ENCODE data around the gene PRKCB.
"Not testable (repeated sequence)": the region's sequence is repeated elsewhere in the genome, so short reads cannot be mapped to it uniquely, and the experiment has no call there.

PRKCB gene

DNA sequence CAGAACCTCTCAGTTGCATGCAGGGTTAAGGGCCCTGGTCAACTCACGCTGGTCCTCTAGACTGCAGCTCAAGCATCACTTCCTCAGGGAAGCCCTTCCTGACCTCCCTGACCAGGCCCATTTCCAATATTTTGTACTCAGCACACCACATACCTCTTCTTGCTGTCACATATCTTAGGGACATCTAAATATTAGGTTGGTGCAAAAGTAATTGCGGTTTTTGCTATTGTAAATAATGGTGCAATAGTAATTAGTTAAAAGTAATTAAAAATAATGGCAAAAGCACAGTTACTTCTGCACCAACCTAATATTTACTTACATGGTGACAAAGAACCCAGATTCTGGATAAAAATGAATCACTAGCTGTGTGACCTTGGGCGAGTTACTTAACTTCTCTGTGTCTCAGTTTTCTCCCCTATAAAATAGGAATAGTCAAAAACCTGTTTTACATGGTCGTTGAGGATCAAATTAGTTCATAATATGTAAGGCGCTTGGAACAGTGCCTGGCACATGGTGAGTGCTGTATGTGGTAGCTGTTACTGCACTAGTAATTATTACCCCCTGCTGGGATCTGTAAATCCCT is 177.4 kb downstream of the PRKCB start:
- no peak for DNase-seq

DNA sequence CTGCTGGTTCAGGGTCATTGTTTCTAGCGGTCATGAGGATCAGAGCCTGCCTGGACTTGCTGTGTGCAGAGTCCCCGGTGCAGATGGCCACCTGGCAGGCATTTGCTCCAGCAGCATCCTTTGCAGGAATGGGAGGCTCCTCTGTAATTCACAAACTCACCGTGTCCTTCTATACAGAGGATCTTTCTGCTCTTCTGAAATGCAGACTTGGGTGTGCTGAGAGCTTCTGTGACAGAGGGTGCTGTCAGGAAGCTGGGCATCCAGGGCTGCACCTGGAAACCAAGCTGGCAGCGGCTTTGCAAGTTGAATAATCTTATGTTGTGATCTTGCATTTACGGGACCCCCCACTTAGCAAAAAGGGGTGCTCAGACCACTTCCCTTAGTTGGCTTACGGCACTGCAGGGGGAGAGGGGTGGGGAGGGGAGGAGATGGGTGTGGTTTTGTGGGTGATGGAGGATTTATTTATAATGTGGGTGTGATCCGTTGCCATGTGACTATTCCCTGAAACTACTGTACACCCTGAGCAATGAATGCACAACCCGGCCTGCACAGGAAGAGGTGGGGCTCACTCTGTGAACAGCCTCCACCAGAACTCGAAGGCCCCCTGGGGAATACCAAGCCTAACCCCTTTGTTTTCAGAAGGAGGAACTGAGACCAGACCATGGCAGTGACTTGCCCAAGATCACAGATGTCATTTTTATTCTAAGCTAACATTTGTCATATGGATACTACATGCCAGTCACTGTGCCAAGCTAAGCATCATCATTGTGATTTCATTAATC is 178.3 kb downstream of the PRKCB start:
- DNase-seq = no peak

DNA sequence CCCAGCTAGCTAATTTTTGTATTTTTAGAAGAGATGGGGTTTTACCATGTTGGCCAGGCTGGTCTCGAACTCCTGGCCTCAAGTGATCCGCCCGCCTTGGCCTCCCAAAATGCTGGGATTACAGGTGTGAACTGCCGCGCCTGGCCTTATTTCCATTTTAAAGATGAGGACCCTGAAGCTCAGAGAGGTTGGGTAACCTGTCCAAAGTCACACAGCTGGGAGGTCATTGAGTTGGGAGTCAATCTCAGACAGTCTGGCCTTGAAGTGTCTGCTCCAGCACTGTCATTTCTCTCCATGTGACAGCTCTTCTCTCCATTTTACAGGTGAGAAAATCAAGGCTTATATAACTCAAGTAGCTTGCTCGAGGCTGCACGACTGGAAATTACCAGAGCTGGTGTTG is 179.2 kb downstream of the PRKCB start:
- DNase-seq = not testable (repeated sequence)

DNA sequence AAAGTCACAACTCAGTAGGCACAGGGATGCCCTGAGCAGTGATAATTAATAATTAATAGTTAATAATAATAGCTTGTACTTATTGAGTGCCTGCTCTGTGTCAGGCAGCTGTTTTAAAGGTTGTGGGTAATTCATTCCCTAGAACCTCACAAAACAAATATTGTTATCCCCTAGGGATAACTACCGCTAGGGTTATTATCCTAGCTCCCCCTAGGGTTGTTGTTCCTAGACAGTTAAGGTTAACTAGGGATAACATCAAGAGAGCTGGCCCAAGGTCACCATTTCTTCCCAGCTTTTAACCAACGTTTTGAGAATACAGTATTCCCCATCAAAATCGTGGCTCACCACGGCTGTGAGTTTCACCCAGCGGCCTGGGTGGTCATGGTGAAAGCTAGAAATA is 180.1 kb downstream of the PRKCB start:
- DNase-seq = no peak

DNA sequence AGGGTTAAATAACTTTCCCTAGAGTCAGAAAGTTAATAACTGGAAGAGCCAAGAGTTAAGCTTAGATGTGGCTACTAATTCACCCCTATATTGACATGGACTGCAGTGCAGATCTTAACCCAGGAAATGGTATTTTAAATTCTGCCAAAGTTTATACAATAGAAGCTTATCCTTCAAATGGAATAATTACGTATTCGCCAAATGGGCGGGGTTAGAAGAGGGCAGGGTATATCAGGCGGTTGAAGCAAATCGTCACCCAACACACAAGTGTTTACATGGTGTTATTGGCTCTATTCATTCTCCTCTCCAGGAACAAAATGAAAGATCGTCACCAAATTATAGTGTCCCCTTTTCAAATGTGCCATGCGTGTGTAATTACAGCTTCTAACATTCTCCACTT is 182.7 kb downstream of the PRKCB start:
- peak; percentile 49 for DNase-seq

DNA sequence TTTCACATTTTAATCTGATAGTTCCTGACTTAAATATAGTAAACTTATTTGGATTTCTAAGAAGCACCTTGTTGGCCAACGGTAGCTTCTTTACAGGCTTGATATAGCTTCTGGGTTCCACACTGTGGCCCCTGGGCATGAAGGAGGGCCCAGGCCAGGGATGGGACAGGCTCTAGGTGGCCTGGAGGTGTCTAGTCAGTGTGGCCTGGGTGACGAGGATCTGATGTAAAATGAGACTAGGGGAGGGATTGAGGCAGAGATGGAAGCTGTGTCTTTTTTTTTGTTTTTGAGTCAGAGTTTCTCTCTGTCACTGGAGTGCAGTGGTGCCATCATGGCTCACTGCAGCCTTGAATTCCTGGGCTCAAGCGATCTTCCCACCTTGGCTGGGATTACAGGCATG is 187.0 kb downstream of the PRKCB start:
- no peak for DNase-seq

DNA sequence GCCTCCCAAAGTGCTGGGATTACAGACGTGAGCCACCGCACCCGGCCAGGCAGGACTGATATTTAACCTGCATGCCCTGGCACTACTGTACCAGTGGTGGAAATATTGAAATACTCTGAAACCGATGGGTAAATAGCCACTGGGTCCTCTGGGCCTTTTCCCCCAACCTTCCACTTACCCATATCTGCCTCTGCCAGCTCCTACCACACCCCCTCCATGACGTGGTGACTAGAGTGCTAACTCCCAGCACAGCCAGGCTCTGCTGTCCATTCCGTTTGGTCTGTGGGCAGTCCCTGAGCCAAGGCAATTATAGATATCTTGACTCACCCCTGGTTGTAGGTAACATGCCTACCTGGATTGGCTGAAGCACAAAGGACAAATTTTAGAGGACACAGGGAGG is 187.8 kb downstream of the PRKCB start:
- DNase-seq = no peak

DNA sequence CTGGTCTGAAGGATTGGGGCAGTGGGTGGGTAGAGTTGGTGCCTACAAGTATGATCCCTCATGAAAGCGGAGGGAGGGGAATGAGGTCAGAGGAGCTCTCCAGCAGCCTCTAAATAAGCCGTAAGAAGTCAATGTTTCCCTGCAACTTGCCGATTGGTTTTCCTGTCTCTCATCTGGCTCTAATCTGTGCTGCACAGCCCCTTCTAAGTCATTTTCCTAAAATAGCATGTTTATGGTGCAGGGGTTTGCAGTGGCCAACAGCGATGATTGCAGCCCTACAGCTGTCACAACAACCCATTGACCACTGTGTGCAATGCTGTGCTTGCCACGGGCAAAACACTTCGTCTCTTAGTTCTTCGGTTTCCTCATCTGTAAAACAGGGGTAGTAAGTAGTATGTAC is 189.2 kb downstream of the PRKCB start:
- no peak for DNase-seq

DNA sequence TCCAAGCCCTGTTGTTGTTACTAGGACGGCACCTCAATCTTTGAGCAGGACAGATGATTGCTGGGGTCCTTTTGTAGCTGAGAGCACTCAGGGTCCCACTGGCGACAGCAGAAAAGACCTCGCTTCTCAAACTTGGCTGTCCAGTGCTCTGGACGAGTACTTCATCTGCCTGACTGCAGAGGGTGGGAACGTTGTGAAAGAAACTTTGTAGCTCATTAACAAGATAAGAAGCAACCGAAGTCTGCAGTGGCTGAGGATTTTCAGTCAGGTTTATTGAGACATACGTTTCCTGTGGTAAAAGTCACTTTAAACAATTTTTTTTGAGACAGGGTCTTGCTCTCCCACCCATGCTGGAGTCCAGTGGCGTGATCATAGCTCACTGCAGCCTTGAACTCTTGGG is 191.7 kb downstream of the PRKCB start:
- DNase-seq = no peak

DNA sequence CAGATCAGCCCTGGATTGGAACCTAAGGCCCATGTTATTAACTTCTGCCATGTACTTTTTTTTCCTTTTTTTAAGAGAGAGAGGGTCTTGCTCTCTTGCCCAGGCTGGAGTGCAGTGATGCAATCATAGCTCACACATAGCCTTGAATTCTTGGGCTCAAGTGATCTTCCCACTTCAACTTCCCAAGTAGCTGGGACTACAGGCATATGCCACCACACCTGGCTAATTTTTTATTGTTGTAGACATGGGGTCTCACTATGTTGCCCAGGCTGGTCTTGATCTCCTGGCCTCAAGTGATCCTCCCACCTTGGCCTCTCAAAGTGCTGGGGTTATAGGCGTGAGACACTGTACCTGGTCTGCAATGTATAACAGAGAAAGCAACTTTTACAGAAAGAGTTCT is 194.1 kb downstream of the PRKCB start:
- not testable (repeated sequence) for DNase-seq

DNA sequence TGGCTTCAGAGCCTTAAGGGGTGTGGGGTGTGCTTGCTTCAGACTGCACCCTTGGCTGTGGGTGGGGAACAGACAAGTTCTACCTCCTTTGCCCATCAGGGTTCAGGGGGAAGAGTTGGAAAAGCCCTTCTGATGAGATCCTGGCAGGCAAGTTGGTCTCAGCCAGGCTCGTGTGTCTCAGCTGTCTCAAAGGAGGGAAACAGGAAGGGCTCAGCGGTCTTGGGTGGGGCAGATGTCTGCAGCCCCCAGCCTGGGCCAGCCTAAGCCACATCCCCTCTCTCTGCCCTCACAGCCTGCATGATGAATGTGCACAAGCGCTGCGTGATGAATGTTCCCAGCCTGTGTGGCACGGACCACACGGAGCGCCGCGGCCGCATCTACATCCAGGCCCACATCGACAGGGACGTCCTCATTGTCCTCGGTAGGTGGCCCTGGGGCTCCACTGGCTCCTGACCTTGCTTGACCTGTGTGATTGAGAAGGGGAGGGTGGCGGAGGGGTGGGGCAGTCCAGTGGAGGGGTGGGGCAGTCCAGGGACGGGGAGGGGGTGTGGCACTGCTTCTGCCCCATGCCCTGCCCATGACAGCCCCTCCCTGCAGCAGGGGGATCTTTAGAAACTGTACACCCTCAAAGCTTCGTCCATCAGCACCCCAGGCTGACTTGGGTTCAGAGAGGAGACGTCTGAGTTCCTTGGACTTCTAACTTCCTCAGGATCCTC is 199.5 kb downstream of the PRKCB start:
- no peak for DNase-seq

DNA sequence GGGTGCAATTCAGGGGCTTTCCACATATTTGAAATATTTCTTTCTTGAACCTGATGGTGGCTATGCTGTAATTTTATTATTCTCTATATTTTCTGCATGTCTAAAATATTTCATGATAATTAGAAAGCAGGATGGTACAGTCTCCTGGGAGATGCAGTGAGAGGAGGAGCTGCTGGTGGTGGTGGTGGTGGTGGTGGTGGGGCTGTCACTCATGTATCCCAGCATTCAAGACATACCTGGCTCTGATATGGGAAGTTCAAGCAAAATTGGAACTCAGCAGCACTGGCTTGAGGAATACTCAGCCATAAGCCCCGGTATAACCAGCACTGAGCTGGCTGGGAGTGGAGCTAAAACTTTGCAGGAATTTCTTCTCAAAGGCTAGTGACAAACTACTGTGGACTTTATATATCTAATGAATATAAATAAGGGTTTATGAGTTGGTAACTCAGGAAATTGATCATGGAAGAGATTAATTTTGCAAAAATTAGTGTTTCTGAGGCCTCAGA is 200.3 kb downstream of the PRKCB start:
- no peak for DNase-seq

DNA sequence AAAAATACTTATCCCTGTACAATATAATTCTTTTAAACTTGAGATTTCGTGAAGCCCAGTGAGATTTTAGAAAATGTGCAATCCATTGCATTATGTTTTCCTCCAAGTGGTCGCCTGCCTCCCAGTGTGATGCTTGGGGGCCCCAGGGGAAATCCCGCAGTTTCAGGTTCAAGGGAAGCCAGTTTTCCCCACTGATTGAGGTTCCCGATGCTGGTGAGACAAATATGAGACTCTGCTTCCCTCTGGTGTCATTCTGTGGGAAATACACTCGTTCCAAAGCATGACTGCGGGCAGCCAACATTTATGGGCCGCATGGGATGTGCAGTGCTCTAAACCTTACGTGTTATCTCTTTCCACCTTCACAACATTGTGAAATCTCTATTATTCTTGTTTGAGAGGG is 200.8 kb downstream of the PRKCB start:
- peak; percentile 46 for DNase-seq

DNA sequence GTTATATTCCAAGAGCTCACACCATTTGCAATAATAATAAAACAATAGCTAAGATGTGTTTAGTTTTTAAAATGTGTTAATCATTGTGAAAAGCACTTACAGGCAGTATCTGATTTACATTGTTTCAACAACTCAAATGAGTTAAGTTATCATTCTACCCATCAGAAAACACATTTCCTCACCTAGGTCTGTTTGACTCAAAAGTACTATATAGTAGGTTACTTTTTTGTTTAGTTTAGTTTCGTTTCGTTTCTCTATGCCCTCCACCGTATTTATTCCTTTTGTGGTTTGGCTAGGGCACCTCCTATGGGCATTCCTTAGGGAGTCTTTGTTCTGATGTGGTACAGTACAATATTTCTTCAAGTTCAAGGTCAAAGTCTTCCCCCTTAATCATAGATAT is 201.6 kb downstream of the PRKCB start:
- no peak for DNase-seq

DNA sequence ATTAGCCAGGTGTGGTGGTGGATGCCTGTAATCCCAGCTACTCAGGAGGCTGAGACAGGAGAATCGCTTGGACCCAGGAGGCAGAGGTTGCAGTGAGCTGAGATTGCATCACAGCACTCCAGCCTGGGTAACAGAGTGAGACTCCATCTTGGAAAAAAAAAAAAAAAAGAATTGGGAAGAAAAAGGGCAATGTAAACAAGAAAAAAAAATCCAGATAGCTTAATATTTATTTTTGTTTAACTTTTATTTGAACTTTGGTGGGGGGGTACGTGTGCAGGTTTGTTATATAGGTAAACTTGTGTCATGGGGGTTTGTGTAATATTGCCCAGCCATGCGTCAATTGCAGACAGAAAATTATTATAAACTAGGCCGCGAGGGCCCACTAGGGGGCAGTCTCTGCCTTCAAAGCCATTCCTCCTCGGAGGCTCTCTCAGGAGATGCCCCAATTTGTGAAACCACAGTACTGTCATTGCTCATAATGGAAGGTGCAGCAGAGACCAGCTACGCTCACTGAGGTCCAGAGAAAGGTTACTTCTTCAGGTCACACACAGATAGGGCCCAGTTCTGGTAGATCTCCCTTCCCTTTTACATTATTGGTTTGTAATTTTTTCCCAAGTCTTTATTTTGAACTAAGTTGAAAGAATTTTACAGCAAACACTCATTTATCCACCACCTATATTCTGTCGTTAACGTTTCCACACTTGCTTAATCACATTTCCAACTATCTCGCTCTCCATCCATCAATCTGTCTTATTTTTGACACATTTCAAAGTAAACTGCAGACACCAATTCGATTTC is 206.2 kb downstream of the PRKCB start:
- peak; percentile 67 for DNase-seq

DNA sequence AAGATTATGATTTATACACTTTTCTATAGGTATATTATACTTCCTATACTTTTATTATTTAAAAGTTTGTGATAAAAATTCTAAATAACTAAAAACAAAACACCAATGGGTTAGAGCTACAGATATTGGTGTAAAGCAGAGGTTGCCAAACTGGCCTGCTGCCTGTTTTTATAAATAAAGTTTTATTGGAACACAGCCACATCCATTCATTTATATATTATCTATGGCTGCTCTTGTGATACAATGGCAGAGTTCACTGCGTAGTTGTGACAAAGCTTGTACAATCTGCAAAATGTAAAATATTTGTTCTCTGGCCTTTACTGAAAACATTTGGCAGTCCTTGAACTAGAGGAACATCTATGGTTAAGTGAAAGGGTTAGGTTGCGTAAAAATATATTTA is 208.7 kb downstream of the PRKCB start:
- DNase-seq = no peak

DNA sequence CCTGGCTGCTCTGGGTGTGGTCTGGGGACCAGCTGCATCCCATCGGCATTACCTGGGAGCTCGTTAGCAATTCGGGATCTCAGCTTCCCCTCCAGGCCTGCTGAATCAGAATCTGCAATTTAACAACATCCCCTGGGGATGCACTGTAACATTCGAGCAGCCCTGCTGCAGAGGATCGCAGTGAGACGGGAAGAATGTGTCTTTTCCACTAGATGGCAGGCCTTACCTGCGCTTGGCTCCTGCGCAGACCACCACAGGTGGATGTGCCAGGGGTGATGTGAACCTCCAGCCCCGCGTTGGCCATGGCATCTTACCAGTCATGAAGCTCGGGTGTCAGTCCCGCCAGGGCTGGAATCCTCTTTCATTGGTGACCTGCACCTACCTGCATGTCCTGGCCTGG is 209.9 kb downstream of the PRKCB start:
- peak; percentile 18 for DNase-seq

DNA sequence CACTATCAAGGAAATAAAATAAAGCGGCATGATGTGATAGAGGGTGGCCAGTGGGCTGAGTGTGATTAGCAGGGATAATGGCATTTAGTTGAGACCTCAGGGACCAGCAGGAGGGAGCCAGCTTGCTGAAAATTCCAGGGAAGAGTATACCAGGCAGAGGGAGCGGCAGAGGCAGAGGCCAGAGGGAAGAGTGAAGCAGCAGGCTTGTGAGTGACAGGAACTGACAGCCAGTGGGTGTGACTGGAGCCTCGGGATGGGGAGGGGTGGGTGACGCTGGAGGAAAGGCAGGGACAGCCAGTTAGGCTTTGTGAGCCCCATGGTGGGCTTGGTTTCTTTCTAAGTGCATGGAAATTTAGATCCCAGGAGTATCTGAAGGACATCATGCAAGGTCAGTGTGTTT is 210.7 kb downstream of the PRKCB start:
- DNase-seq = no peak

DNA sequence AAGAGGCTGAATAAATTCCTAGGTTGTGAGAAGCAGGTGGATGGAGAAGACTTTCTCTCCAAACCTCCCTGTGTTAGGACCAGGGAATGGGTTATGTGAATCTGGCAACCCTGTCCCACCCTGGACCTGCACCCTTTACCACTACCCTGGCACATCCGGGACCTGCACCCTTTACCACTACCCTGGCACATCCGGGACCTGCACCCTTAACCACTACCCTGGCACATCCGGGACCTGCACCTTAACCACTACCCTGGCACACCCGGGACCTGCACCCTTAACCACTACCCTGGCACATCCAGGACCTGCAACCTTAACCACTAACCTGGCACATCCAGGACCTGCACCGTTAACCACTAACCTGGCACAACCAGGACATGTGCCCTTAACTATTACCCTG is 213.3 kb downstream of the PRKCB start:
- DNase-seq = no peak

DNA sequence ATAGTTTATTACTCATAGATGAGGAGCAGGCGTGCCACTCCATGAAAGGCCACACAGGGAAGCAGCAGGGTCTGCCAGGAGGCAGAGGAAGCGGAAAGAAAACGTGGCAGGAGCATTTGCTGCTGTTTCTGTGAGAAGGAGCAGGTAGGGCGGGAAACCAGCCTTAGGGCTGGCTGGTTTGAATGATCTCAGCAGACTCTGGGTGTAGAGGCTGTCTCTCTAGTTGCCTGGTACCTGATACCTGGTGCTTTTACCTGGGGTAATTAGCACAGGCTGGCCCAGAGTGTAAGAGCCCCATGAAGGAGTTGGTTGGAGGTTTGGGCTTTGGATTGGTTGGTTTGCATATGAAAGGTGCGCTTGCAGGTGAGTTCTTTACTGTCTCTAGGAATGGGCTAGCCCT is 215.3 kb downstream of the PRKCB start:
- DNase-seq = no peak

DNA sequence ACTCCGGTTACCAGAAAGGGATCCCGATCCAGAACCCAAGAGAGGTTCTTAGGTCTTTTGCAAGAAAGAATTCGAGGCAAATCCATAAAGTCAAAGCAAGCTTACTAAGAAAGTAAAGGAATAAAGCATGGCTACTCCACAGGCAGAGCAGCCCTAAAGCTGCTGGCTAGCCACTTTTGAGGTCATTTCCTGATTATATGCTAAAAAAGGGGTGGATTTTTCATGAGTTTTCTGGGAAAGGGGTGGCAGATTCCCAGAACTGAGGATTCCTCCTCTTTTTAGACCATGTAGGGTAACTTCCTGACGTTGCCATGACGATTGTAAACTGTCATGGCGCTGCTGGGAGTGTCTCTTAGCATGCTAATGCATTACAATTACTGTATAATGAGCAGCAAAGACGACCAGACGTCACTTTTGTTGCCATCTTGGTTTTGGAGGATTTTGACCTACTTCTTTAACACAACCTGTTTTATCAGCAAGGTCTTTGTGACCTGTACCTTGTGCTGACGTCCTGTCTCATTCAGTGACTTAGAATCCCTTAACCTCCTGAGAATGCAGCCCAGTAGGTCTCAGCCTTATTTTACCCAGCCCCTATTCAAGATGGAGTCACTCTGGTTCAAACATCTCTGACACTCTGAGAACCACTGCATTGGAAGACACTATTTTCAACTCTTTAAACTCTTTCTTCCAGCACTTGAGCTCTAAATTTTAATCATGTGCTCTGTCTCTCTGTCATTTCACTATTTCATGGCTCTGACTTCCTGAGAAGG is 216.7 kb downstream of the PRKCB start:
- DNase-seq = no peak

All from NCI-H2227 treated with DMSO at 0.1 percent for 48 hours (cell line).